Measurements from ENCODE around the gene SLC50A1. TPM values are rescaled to one million over a fixed set of nuclear protein-coding genes. Genes with fewer than 3 reads are reported as not detected.

The SLC50A1 gene
- total and polyA plus RNA-seq, 8 donors: 31.9 to 64.6 (median 36.0) TPM

- Histone ChIP-seq H3K27ac (no peak overlapping the region), H3K27me3 (no peaks in the 10 kb centered on the region), H3K4me1 (peaks cover 11 to 21% of the 10 kb centered on the region in 2 donors), H3K36me3 (no peaks in the 10 kb centered on the region), H3K9me3 (no peaks in the 10 kb centered on the region), H3K4me3 (no peak overlapping the region)
- DNase-seq: no peak
- intact Hi-C loops (cut with DNase I): no loop called here
- TF ChIP-seq, protein P1, sequence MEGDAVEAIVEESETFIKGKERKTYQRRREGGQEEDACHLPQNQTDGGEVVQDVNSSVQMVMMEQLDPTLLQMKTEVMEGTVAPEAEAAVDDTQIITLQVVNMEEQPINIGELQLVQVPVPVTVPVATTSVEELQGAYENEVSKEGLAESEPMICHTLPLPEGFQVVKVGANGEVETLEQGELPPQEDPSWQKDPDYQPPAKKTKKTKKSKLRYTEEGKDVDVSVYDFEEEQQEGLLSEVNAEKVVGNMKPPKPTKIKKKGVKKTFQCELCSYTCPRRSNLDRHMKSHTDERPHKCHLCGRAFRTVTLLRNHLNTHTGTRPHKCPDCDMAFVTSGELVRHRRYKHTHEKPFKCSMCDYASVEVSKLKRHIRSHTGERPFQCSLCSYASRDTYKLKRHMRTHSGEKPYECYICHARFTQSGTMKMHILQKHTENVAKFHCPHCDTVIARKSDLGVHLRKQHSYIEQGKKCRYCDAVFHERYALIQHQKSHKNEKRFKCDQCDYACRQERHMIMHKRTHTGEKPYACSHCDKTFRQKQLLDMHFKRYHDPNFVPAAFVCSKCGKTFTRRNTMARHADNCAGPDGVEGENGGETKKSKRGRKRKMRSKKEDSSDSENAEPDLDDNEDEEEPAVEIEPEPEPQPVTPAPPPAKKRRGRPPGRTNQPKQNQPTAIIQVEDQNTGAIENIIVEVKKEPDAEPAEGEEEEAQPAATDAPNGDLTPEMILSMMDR (IDR thresholded peaks at IDR 0.05): no peak
- ATAC-seq: peak; percentile 4
These were observed 41.1 kb upstream of the SLC50A1 start for GRCh38 chr1:155094622-155094948.

DNA sequence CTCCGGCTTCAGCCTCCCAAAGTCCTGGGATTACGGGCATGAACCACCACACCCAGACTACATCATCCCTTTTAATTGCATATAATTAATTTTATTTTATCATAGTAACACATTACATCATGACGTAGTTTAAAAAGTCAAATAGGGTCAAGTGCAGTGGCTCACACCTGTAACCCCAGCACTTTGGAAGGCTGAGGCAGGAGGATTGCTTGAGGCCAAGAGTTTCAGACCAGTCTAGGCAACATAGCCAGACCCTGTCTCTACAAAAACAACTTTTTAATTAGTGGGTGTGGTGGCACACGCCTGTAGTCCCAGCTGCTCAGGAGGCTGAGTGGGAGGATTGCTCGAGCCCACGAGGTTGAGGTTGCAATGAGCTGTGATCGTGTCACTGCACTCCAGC is 36.3 kb upstream of the SLC50A1 start:
- TF ChIP-seq, protein P1 (IDR thresholded peaks at IDR 0.05): no peak
- H3K27me3 ChIP-seq: no peaks in the 10 kb centered on the region
- intact Hi-C loops (cut with DNase I): no loop called here
- DNase-seq: no peak
- no peak overlapping the region for H3K27ac ChIP-seq
- H3K36me3 ChIP-seq: no peaks in the 10 kb centered on the region
- H3K9me3 ChIP-seq: no peaks in the 10 kb centered on the region
- peaks cover 3 to 28% of the 10 kb centered on the region in 2 donors for H3K4me1 ChIP-seq
- no peak overlapping the region for H3K4me3 ChIP-seq
- ATAC-seq: no peak

DNA sequence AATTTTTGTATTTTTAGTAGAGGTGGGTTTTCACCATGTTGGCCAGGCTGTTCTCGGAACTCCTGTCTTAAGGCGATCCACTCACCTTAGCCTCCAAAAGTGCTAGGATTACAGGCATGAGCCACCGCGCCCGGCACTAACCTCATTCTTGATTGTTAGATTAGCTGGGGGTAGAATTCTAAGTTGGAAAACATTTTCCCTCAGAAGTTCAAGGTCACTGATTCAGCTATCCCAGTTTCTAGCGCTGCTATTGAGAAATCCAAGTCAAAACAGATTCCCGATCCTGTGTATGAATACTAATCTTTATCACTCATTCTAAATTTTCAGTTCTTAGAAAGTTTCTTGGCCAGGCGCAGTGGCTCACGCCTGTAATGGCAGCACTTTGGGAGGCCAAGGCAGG is 32.3 kb upstream of the SLC50A1 start:
- ATAC-seq (no peak), DNase-seq (peak in 1 of 4 donors; percentile 10)
- Histone ChIP-seq H3K9me3 (no peaks in the 10 kb centered on the region), H3K27ac (no peak overlapping the region), H3K4me3 (no peak overlapping the region), H3K36me3 (no peaks in the 10 kb centered on the region), H3K27me3 (no peaks in the 10 kb centered on the region), H3K4me1 (peaks cover 0 to 27% of the 10 kb centered on the region in 2 donors)
- intact Hi-C loops (cut with DNase I): no loop called here
- TF ChIP-seq, protein P1 (IDR thresholded peaks at IDR 0.05): no peak

GRCh38 chr1:155104605-155105534 is 30.8 kb upstream of the SLC50A1 start:
- ATAC-seq (peak; percentile 64), DNase-seq (peak in 1 of 4 donors; percentile 1)
- Histone ChIP-seq H3K27ac (peak overlapping the region; percentile 36 to 51), H3K27me3 (no peaks in the 10 kb centered on the region), H3K9me3 (no peaks in the 10 kb centered on the region), H3K4me3 (no peak overlapping the region), H3K36me3 (no peaks in the 10 kb centered on the region), H3K4me1 (peaks cover 0 to 27% of the 10 kb centered on the region in 2 donors)
- intact Hi-C loops (cut with DNase I): no loop called here
- TF ChIP-seq, protein P1 (IDR thresholded peaks at IDR 0.05): no peak

DNA sequence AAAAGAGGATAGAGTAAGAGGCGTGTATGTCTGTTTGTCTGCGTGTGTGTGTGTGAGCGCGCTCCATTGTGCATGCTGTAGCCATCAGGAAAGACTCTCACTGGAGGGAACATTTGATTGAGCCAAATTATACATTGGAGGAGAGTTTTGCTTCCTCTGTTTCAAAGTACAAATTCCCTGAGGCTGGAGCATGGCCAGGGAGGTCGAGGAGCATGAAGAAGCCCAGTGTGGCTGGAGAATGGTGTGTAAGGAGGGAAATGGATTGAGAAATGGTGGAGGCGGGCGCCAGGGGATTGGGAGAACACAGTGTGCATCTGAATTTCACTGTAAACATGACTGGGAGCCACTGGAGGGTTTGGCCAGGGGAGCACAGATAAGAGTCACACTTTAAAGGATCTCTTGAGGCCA is 30.0 kb upstream of the SLC50A1 start:
- TF ChIP-seq, protein P1 (IDR thresholded peaks at IDR 0.05): no peak
- no peaks in the 10 kb centered on the region for H3K36me3 ChIP-seq
- ATAC-seq (peak; percentile 85), DNase-seq (peak in 2 of 4 donors; percentile 60 to 78)
- H3K27ac ChIP-seq: peak overlapping the region; percentile 36 to 51
- H3K4me1 ChIP-seq: peaks cover 0 to 27% of the 10 kb centered on the region in 2 donors
- H3K4me3 ChIP-seq: no peak overlapping the region
- no peaks in the 10 kb centered on the region for H3K27me3 ChIP-seq
- intact Hi-C loops (cut with DNase I): no loop called here
- H3K9me3 ChIP-seq: no peaks in the 10 kb centered on the region

All from left lung (tissue), 10 donors.